OCI-LY3 (cell line): ENCODE measurements around the gene REXO2.

Source experiments
- H2AFZ ChIP-seq: fragments of 200-600, 300-600 bp; shearing (Covaris generic); 2 replicates; pipeline ENCODE4 v1.6.0; 2014; ENCODE audit warnings: antibody characterized with exemption, low read depth, low read length
- H3K27ac ChIP-seq: fragments of 200-600, 300-600 bp; sonication (generic); 2 replicates; pipeline ENCODE4 v1.5.1; 2014; ENCODE audit warnings: mild to moderate bottlenecking, low read length, moderate library complexity, mixed read lengths
- H3K27me3 ChIP-seq: fragments of 200-600, 300-600 bp; sonication (generic); 2 replicates; pipeline ENCODE4 v1.6.1; 2014; ENCODE audit warnings: low read depth, low read length, mixed read lengths
- H3K36me3 ChIP-seq: fragments of 200-600, 300-600 bp; sonication (generic); replicated peaks from 2 replicates; pipeline ENCODE3; 2014; ENCODE audit warnings: low read depth, low read length, mixed read lengths
- H3K4me1 ChIP-seq: fragments of 300-600, 200-600 bp; sonication (generic); 2 replicates; pipeline ENCODE4 v1.6.1; 2014; ENCODE audit warnings: low read length, mixed read lengths
- H3K4me2 ChIP-seq: fragments of 200-600, 300-600 bp; sonication (generic); 2 replicates; pipeline ENCODE4 v1.6.1; 2014; ENCODE audit warnings: low read length, mixed read lengths
- H3K4me3 ChIP-seq: fragments of 300-600, 200-600 bp; sonication (generic); 2 replicates; pipeline ENCODE4 v1.5.1; 2014; ENCODE audit warnings: antibody characterized with exemption, mild to moderate bottlenecking, low read length, moderate library complexity
- H3K79me2 ChIP-seq: fragments of 300-600, 200-600 bp; shearing (Covaris generic); 2 replicates; pipeline ENCODE4 v1.6.1; 2014; ENCODE audit warnings: mild to moderate bottlenecking, low read length, mixed read lengths
- H3K9ac ChIP-seq: fragments of 300-600, 200-600 bp; shearing (Covaris generic); 2 replicates; pipeline ENCODE4 v1.6.0; 2014; ENCODE audit warnings: mild to moderate bottlenecking, low read length, moderate library complexity
- H3K9me3 ChIP-seq: fragments of 200-600, 300-600 bp; shearing (Covaris generic); 2 replicates; pipeline ENCODE4 v1.6.1; 2014; ENCODE audit warnings: low read length, mixed read lengths; ENCODE audit not compliant: insufficient read depth
- H4K20me1 ChIP-seq: fragments of 200-600, 300-600 bp; sonication (generic); 2 replicates; pipeline ENCODE4 v1.6.1; 2016; ENCODE audit warnings: low read length, mixed read lengths; ENCODE audit not compliant: insufficient read depth
- EZH2phosphoT487 ChIP-seq: fragments of 200-600 bp; shearing (Covaris generic); IDR thresholded peaks from 2 replicates; pipeline ENCODE4 v1.6.1; 2018; ENCODE audit warnings: antibody characterized with exemption, mixed run types, low read depth
- TF ChIP-seq, protein P1 (sequence below): fragments of 200-600, 300-600 bp; sonication (generic); IDR thresholded peaks from 2 replicates; pipeline ENCODE4 v1.5.1; 2014; ENCODE audit warnings: antibody characterized with exemption, low read length, low read depth

The REXO2 gene

GRCh38 chr11:114448749-114449482 lies 9.6 kb downstream of the REXO2 start:
- Histone ChIP-seq H3K9me3 (no peaks in the 10 kb centered on the region), H3K79me2 (no peaks in the 10 kb centered on the region; the same call in 1 of the 2 replicates), H3K4me2 (no peak overlapping the region), H2AFZ (no peak overlapping the region), H3K9ac (no peak overlapping the region), H3K36me3 (peaks cover 32% of the 10 kb centered on the region), H3K4me3 (no peak overlapping the region), H4K20me1 (no peaks in the 10 kb centered on the region), H3K4me1 (no peaks in the 10 kb centered on the region), H3K27me3 (no peaks in the 10 kb centered on the region), H3K27ac (no peak overlapping the region)
- TF ChIP-seq EZH2phosphoT487: no peak
- TF ChIP-seq, protein P1, sequence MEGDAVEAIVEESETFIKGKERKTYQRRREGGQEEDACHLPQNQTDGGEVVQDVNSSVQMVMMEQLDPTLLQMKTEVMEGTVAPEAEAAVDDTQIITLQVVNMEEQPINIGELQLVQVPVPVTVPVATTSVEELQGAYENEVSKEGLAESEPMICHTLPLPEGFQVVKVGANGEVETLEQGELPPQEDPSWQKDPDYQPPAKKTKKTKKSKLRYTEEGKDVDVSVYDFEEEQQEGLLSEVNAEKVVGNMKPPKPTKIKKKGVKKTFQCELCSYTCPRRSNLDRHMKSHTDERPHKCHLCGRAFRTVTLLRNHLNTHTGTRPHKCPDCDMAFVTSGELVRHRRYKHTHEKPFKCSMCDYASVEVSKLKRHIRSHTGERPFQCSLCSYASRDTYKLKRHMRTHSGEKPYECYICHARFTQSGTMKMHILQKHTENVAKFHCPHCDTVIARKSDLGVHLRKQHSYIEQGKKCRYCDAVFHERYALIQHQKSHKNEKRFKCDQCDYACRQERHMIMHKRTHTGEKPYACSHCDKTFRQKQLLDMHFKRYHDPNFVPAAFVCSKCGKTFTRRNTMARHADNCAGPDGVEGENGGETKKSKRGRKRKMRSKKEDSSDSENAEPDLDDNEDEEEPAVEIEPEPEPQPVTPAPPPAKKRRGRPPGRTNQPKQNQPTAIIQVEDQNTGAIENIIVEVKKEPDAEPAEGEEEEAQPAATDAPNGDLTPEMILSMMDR: no peak

DNA sequence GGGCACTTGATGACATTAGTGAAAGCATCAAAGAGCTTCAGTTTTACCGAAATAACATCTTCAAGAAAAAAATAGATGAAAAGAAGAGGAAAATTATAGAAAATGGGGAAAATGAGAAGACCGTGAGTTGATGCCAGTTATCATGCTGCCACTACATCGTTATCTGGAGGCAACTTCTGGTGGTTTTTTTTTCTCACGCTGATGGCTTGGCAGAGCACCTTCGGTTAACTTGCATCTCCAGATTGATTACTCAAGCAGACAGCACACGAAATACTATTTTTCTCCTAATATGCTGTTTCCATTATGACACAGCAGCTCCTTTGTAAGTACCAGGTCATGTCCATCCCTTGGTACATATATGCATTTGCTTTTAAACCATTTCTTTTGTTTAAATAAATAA lies 10.6 kb downstream of the REXO2 start:
- no peak overlapping the region for H2AFZ ChIP-seq
- H3K9ac ChIP-seq: no peak overlapping the region
- H3K4me2 ChIP-seq: no peak overlapping the region
- TF ChIP-seq, protein P1: no peak
- no peak for TF ChIP-seq EZH2phosphoT487
- H4K20me1 ChIP-seq: no peaks in the 10 kb centered on the region
- peaks cover 32% of the 10 kb centered on the region for H3K36me3 ChIP-seq
- no peaks in the 10 kb centered on the region for H3K79me2 ChIP-seq
- H3K4me1 ChIP-seq: no peaks in the 10 kb centered on the region
- no peak overlapping the region for H3K27ac ChIP-seq
- H3K9me3 ChIP-seq: no peaks in the 10 kb centered on the region
- H3K4me3 ChIP-seq: no peak overlapping the region
- H3K27me3 ChIP-seq: no peaks in the 10 kb centered on the region

DNA sequence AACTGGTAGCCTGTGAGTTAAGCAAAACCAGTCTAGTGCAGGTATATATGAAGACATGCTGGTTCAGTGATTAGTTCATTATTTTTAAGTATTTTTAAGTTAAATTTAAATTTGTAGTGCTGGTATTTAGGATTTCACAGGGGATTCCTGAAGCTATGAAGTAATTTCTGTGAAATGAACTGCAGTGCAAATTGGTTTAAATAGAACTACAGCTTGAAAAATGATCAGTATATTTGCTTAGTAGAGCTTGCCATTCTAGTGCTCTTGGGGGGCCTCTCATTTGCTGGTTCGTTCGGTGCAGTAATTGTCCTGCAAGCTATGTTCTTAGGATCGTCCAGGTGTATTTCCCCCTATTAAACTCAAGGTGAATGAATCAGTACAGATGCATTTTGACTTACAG lies 13.1 kb downstream of the REXO2 start:
- Histone ChIP-seq H3K9ac (no peak overlapping the region), H3K9me3 (no peaks in the 10 kb centered on the region), H4K20me1 (no peaks in the 10 kb centered on the region), H2AFZ (no peak overlapping the region), H3K79me2 (no peaks in the 10 kb centered on the region), H3K36me3 (peaks cover 21% of the 10 kb centered on the region), H3K27ac (no peak overlapping the region), H3K4me3 (no peak overlapping the region), H3K4me2 (no peak overlapping the region), H3K4me1 (no peaks in the 10 kb centered on the region), H3K27me3 (no peaks in the 10 kb centered on the region)
- TF ChIP-seq, protein P1: no peak

- H3K9ac ChIP-seq: no peak overlapping the region
- no peak overlapping the region for H3K4me2 ChIP-seq
- H3K27ac ChIP-seq: no peak overlapping the region
- H3K27me3 ChIP-seq: no peaks in the 10 kb centered on the region
- H3K4me3 ChIP-seq: no peak overlapping the region
- H3K79me2 ChIP-seq: no peaks in the 10 kb centered on the region
- H2AFZ ChIP-seq: no peak overlapping the region
- H3K9me3 ChIP-seq: no peaks in the 10 kb centered on the region
- H3K4me1 ChIP-seq: no peaks in the 10 kb centered on the region
- TF ChIP-seq, protein P1: no peak
- TF ChIP-seq EZH2phosphoT487: no peak
- no peaks in the 10 kb centered on the region for H4K20me1 ChIP-seq
- peaks cover 3% of the 10 kb centered on the region for H3K36me3 ChIP-seq
Measured at GRCh38 chr11:114463999-114464398, 24.7 kb downstream of the REXO2 start.
